ENCODE results near the gene ZC2HC1C.

- TF ChIP-seq YY1 (IDR thresholded peaks at IDR 0.05; ENCODE audit: insufficient read depth, insufficient read length) (no peak), ZNF274 (IDR thresholded peaks at IDR 0.05; ENCODE audit: low read depth, low read length) (no peak), SUZ12 (IDR thresholded peaks at IDR 0.05; ENCODE audit: extremely low read depth, insufficient read depth, insufficient read length) (no peak)
Observed at GRCh38 chr14:75088153-75088552, 18.7 kb downstream of the ZC2HC1C start.

Measured in NT2/D1 (cell line).